AML-193 (cell line): Measurements from ENCODE around the gene IDH3A.

Experiments
- DNase-seq, 2 experiments: peaks; one replicate each; lab custom pipeline; 2025; lab: John Stamatoyannopoulos, UW

Gene IDH3A

DNA sequence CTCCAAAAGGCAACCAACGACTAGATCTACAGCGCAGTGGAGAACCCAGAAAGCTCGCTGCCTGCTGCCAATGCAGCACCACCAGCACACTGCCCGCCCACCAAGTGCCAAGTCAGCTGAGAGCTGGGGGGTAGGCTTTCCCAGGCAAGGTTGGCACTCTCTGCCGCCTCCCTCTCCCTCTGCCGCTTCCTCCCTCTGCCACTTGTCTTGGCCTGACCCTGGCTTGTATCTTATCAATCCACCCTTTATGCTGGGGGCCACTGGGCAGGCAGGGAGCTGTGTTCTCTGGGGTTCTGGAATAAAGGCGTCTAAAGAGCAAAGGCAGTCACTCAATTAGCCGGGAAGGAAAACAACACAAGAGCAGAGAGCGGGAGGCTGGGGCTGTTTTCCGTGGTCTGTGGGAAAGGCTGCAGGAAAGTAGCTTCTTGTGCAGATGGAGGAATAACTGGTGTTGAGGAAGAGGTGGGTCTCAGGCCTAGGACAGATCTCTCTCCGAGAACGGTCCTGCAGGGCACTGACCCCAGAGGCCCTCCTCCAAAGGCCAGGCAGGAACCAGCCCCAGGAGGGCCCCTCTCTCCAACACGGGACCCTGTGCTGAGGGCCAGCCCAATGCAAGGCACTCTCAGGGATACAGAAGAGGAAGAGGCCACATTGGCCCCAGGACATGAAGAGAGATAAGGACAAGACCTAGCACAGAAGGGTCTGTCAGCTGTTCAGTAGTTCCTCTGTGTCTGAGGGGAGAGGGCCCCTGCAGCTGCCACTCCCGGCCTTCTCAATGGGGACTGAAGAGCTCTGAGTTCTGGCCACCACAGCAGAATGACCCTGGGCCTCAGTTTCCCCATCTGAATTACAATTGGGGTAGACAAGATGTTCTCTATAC is 54.4 kb downstream of the IDH3A start:
- no peak for DNase-seq

DNA sequence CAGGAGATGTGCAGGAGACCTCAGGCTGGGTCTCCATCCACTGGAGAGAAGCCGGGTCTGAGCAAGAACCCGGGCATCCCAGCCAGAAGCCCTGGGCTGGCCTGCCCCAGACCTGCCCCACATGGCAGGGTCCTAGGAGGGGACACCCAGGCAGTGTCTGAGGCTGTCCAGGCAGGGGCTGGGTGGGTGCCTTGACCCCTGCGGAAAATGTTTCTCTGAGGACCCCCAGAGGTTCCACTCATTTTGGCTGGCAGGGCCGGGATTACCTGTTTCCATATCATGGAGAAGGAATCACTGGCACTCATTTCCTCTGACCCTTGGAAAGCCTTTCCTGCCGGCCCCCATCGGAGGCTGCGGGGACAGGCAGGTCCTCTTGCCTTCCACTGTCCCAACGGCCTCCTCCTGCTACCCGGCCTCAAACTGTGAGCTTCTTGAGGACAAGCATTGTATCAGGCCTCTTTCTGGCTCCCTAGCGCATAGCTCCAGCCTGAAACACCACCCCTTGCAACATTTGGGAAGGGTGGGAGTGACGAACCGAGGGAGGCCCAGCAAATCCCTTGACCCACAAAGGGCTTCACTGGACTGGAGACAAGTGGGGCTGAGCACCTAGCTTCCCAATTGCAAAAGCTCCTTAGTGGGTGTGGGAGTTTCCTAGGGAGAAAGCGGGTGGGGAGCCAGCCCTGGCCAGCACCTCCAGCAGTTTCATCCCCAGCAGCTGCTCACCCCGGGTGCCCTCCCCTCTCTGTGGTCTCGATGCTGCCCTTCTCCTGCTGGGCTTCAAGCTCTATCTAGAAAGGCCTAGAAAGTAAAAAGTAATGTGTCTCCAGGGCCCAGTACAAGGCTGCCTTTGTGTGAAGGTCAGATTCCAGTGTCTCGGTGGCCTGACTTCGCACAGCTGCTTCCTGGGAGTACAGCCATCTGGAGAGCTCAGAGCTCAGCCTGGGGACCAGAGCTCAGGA is 55.5 kb downstream of the IDH3A start:
- no peak for DNase-seq

DNA sequence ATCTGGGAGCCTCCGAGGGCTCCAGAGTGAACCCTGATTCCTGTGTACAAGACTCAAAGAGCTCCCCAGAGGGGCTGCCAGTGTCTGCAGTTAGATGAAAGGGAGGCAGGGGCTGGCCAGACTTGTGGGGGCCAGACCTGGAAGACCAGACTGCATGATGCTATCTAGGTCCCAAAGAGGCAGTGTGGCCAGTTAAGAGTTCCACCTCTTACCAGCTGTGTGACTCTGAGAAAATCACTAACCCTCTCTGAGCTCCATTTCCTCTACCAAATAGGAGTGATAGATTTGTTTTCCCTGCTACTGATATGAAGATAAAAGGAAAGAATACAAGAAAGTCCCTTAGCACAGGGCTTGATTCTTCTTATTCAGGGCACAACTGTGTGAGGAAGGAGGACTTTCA is 56.2 kb downstream of the IDH3A start:
- DNase-seq: no peak

DNA sequence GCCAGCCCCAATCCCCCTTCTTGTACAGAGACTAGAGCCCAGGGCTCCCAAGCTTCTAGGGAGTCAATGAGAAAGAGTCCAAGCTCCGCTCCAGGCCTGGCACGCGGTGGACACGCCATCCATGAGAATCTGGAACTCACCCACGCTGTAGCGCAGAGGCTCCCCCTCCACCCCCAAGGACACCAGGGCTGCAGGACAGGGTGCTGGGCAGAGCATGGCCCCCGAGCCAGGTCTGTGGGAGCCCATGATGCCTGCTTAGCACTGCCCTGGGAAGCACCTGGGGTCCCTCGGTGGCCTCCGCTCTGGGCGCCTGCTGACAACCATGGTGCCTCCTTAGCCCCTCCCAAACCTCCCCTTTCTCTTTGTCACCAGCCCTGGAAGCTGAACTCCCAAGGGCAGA is 56.7 kb downstream of the IDH3A start:
- DNase-seq: no peak

DNA sequence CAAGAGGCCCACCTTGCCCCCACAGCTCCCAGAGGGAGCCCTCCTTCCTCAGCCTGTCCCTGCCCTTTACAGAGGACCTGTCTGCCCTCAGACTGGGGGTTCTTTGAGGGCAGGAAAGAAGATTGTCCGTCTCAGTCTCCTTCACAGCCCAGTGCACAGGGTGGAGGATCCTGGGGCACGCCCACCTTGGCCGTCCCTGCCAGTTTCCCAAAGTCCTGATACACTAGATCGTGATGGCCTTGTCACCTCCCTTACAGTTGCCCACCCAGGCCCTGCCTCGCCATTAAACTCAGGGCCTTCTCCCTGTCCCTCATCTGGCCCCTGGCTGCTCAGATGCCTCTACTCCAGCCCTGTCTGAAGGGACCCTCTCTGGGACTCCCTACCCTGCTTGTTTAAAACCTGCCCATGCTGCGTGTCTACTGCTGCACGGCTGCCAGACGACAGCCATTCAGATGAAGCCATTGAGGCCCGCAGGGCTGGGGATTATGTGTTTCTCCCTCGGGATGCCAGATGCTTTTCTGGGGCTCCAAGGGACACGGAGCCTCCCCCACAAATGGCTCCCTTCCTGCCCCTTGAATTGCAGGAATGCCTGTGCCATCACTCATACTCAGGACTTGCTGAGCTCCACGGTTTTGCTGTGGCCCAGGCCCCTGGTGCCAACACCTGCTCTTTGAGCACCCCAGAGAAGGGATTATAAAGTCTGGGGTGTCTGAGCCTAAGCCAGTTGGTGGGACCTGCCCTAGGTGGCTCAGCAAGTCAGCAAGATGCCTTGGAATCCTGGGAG is 57.4 kb downstream of the IDH3A start:
- DNase-seq: no peak

DNA sequence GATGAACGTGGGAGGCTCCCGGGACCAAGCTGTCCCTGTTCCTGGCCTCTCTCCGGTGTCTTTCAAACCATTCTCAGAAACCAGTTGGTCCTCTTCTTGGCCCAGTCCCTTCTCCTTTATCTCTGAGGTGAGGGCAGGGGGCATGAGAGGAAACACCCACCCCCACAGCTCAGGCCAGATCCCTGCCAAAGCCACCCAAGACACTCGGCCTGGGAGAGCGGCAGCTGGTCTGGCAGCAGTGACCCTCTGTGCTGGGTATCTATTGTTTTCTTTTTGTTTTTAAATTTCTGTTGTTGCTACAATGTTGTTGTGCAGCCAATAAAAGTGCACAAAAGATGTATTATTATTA is 57.9 kb downstream of the IDH3A start:
- DNase-seq: no peak

DNA sequence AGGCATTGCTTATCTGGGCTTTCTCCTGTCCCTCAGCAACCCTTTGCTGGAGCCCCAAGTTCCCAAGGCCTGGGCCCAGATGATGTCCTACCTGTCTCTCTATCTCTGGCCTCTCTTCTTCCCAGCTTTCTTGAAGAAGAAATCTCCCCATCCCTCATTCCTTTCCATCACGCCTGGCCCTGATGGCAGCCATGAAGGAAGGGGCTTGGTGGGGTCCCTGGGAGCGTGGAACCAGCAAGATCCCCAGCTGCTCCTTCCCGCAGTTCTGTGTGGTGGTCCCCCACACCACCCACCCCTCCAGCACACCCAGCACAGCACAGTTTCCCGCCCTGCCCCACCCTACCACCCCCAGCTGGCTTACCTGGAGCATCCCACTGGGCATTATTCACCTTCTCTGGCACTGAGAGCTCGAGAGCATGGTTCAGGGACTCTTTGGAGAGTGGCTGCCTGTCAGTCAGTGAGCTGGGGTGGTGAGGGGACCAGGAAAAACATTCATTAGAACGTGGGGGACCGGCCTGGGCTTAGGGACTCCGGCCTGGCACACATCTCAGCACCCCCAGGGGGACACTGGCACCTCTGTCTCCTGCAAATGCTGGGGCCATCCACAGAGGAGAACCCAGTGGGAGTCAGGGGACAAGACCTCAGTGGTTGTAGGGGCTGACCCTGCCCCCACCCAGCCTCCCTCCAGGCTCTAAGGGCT is 58.6 kb downstream of the IDH3A start:
- DNase-seq: no peak

DNA sequence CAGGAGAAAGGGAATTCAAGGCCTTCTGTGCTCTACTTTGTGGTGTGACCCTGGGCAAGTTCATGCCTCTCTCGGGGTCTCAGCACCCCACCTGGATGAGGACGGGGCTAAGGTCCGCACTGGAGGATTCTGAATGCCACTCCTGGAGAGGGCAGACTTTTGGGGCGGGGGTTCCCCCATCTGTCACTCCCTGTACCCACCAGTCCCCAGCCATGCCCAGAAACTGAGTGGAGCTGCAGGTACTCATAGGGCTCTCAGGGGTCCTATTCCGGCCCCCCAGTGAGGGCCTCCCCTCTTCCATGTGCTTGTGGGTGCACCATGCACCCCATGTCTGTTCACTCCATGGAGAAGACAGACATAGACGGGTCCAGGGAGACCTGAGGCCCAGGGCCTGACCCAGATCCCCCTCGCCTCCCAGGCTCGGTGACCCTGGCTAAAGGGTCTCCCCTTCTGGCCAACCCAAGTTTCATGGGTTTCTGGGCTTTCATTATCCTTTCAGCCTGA is 59.2 kb downstream of the IDH3A start:
- no peak for DNase-seq

DNA sequence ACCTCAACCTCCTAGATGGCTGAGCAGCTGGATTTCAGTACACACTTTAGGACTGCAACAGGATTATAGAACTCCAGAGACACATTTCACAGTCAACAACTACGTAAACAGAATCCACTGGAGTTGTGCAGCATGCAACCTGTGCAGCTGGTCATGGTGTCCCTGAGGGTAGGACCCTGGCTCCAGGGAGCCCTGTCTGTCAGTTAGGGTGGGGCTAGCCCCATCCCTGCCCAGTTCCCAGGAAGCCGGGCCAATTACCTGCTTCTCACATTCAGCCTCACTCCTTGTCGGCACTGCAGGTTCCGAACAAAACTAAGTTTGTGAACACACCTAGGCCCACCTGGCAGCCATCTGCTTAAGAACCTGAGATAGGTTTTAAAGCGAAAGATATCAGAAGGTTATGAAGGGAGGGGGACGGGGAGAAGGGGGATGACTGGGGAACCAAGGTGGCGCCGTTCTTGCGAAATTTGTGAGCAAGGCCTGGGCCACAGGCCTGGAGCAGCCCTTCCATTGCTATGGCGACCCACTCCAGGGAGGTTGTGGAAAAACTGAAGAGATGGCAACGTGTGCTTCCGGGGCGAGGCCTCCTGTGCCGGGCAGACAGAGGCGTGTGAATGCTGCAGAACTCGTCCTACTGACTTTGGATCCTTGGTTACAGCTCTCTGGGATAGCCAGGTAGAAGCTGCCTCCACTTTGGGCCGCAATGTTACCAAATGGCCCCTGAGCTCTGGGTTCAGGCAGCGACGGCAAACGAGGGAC is 59.9 kb downstream of the IDH3A start:
- no peak for DNase-seq

DNA sequence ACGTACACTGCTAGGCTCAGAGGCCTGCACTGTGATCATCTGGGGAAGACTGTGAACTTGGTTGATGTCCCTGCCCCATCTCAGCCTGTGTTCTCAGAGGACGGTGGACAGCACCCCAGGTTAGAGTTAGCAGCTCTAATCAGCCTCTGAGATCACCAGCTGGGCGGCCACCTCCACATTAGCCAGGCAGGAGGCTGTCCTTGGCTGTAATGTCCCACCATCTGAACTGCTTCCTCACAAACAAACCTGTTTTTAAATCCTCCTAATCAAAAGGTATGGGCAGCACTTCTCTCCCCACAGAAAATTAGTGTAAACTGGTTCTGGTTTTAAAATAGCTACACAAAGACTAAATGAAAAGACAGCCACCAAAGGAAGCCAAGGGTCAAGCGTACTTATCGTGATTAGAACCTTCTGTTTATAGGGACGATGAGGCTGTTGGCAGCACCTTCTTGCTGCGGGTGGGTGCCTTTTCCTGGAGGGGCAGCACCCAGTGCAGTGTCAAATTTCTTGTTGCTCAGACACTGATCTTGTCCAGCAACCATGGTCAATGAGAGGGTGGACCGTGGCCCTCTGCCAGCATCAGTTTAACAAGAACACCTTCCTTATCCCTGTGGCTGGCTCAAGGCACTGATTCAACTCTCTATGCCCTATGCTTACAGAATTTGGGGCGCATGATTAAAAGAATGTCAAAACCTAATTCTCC is 60.6 kb downstream of the IDH3A start:
- DNase-seq: no peak

DNA sequence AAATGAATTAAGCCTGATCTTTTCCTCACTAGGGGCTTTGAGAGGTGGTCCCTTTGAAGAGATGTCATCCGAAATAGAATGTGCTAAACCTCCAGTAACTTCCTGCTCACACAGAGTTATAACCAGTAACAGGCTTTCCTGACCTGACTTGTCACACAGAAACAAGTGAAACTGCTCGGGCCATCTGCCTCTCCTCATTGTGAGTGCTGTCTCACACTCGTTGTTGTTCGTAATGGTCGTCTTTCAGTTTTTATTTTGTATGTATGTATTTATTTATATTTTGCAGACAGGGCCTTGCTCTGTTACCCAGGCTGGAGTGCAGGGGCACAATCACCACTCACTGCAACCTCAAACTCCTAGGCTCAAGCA is 61.2 kb downstream of the IDH3A start:
- no peak for DNase-seq

DNA sequence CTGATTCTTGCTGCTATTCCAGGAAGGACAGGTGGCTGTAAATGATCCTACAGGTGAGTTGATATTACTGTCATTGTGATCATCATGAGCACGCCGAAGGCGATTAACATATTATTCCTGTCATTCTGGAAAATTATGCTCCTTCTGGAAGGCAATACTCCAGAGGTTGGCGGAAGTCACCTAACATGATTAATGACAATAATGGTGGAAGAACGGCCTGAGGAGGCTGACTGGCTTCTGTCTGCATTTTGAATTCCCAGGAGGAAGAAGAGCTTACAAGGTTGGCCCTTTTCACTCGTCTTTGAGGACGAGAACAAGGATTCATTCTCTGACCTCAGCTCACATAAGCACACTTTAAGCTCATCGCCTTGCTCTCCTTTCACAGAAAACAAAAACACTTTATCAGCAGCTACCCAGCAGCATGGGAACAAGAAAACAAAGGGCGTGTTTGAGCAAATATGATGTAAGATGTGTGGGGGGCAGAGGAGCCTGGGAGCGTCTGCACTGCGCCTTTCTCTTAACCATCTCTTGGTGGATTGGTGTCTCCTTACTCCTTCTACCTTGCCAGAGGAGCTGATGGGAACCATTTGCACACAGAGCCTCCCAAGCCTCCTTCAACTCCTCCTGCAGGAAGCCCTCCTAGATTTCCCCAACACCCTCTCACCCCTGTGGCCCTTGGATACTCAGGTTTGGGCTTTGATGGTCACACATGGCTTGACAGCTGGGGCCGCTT is 62.2 kb downstream of the IDH3A start:
- no peak for DNase-seq

DNA sequence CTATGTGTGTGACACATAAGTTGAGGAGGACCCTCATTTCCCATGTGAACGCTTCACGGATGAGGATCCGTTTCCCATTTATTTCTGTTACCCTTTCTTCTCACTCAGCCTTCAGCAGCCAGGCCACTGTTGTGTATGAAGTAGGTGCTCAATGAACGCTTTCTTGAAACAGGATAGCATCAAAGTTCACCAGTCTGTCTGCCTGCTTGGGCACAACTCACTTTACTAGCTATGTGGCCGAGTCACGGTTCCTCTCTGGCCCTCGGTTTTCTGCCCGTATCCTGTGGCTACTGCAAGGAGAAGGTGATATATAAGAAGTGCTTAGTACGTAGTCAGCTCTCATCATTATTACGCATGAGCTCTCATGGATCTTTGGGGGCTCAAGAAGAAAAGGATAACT is 62.8 kb downstream of the IDH3A start:
- DNase-seq: no peak

DNA sequence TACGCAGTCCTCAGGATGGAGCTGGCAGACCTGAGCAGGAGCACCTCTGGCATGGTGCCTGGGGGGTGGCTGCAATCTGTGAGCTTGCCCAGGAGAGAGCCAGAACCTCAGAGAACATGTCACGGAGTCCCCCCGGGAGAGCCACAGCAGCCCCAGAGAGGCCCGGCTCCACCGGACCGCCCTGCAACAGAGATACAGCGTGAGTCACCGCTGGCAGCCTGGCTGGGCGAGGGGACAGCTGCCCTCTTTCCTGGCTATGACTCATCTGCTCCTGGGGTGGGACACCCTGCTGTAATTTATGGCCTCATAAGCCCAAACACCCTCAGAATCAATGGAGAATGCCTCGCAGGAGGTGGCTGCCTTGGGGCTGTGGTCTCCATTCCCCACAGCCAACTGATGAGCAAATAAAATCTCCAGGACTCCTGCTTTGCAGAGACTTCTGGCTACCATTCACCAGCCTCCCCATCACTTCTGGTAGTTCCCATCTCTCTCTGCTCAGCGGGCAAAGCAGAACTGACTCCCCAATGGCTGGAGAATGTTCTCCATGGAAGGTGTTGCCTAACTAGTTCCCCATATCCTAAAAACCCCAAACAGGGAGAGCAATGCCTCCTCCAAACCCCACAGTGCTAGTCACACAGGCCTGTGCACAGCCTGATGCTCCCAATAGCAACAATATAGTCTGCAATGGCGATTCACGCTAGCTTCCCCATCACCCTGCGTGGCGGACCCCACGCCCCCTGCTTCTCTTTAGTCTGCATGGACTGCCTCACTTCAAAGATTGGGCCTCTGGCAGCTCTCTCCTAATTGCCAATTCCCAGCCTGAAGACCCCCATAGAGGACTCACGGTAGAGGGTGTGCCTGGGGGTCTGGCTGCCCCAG is 63.6 kb downstream of the IDH3A start:
- no peak for DNase-seq

DNA sequence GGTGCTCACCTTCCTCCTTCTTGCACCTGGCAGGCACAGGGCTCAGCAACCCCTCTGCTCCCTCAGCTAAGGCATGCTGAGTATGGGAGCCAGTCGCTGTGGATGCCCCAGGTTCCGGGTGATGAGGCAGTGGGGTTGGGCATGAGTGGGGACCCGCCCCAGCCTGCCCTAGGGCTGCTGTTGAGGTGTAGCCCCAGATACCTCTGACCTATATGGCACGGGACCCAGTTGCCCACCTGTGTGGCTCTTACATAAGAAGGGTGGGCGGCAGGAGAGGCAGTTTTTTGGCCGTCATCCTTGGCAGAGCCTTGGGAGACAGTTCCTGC is 64.2 kb downstream of the IDH3A start:
- no peak for DNase-seq

DNA sequence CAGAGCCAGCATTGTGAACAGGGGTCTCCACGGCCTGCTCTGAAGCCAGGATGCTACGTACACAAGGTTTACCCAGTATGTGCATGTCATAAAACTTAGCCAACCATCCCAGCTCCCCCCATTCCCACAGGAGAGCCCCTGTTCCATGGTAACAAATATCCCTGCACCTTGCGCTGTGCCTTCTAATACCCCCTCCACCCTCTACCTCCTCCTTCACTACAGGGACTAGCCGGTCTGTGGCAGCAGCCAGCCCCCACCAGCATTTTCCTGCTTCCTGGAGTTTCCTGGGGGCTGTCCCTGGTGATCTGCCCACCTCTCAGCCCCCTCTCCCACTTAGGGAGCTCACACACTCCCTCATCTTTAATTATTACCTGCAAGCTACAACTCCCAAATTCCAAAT is 64.8 kb downstream of the IDH3A start:
- DNase-seq: no peak

DNA sequence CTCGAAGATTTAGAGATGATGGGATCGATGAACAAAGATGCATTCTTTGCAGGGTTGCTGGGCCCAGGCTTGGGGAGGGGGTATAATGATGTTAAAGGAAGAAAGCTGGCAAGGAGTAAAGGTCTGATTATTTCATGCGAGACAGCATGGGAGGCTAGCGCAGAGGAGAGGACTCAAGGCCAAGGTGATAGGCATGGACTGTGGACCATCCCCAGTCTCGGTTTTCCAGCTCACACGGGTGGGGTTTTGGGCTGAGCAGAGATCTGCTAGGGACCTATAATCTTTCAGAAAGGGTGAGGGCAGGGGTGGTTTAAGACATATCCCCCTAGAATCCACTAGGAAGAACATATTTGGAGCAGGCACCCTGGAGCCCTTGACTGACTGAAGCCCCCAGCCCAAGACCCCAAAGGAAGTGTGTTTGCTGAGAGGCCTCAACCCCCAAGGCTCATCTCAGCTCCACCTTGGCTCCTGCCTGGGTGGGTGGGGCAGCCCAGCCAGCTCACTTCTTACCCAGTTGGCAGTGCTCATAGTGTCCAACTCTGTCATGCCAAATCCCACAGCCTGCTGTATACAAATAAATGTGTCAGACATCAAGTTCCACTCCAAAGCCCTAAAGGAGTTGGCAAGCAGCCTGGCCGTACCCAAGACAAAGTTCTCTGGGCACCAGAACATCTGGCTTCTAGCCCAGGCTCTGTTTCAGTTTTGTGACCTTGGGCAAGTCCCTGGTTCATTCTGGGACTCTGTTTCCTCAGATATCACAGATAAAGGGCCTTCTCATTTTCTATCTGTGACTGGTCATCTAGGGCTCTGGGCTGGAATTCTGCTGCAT is 67.3 kb downstream of the IDH3A start:
- no peak for DNase-seq

DNA sequence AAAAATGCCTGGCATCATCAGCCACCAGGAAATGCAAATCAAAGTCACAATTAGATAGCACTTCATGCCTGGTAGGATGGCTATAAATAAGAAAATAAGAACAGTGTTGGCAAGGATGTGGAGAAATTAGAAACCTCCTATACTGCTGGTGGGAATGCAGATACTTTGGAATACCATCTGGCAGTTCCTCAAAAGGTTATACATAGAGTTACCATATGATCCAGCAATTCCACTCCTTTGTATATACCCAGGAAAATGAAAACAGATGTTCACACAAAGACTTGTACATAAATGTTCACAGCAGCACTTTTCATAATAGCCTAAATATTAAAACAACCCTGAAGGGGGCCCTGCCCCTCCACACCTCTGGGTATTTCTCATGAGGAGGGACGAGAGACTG is 71.6 kb downstream of the IDH3A start:
- DNase-seq: no peak
